Activated CD4-positive, alpha-beta T cell treated with anti-CD3 and anti-CD28 coated beads, Interleukin-2, amount 10 ng/mL, durations not matched to agents 24 days and 14 days (primary cell): ENCODE measurements around the gene COL23A1. TPM values are rescaled to one million over a fixed set of nuclear protein-coding genes. Genes with fewer than 3 reads are reported as not detected.

ENCODE experiments used
- DNase-seq: peaks from one replicate; pipeline ENCODE4 v3.0.0; 2022
- H3K27ac Mint-ChIP-seq: one replicate; pipeline ENCODE4 v1.8.0; 2022; ENCODE audit warnings: mild to moderate bottlenecking, mixed read lengths
- H3K27me3 Mint-ChIP-seq: one replicate; pipeline ENCODE4 v1.8.0; 2022; ENCODE audit warnings: mixed read lengths
- H3K36me3 Mint-ChIP-seq: one replicate; pipeline ENCODE4 v1.8.0; 2022; ENCODE audit warnings: low read depth, mild to moderate bottlenecking, mixed read lengths
- H3K4me1 Mint-ChIP-seq: one replicate; pipeline ENCODE4 v1.8.0; 2021; ENCODE audit warnings: mixed read lengths
- H3K4me3 Mint-ChIP-seq: one replicate; pipeline ENCODE4 v1.8.0; 2022; ENCODE audit warnings: mild to moderate bottlenecking, moderate library complexity, mixed read lengths
- H3K9me3 Mint-ChIP-seq: one replicate; pipeline ENCODE4 v1.8.0; 2021; ENCODE audit warnings: mixed read lengths
- intact Hi-C: fragments of 100-400 bp; cut with micrococcal nuclease; formaldehyde crosslinking; loops from one replicate; pipeline ENCODE4 v1.15.1; 2023
- total RNA-seq: library from RNA; stranded (reverse); gene quantifications from 2 replicates; pipeline ENCODE4 v1.2.3, GENCODE V29; 2022

COL23A1 gene
- total RNA-seq, 1 donor from 2014 or later, result 0.07 TPM

DNA sequence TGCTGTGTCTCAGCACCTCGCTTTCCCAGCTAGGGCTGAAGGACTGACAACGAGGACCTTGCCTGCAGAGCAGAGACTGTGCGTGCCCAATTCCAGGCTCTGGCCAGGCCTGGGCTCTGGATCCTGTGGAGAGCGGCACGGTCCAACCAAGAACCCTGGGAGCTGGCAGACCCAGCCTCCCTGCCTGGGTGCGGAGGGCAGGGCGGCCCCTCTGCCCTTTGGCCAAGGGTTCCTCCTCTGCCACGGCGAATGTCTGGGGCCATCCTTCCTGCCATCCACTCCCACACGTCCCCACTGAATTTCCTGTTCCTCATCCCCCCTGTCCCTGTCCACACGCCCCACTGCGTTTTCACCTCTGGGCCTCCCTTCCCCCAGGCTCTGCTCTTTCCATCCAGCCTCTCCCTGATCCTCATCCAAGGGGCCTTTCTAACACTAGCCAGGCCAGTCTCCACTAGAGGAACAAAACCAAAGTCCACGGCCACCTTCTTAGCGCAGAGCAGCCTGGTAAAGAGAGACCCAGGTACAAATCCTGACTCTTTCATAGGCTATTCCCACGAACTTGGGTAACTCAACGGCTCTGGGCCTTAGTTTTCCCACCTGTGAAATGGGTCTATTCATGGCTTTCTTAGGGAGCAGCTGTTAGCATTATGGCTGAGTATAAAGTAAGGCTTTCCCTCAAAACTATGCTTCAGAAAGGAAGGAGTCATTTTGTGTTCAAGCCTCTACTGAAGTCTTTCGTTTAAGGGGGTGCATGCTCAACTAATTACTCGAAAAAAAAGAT is 262.1 kb downstream of the COL23A1 start:
- intact Hi-C loops, result no loop called here
- Mint-ChIP-seq H3K27me3 (no peaks in the 10 kb centered on the region), H3K36me3 (no peaks in the 10 kb centered on the region), H3K4me3 (no peak overlapping the region), H3K27ac (no peak overlapping the region), H3K4me1 (peaks cover 4% of the 10 kb centered on the region), H3K9me3 (no peaks in the 10 kb centered on the region)
- no peak for DNase-seq

GRCh38 chr5:178327446-178327845 is 262.7 kb downstream of the COL23A1 start:
- DNase-seq, result no peak
- Mint-ChIP-seq H3K36me3 (no peaks in the 10 kb centered on the region), H3K4me1 (peaks cover 4% of the 10 kb centered on the region), H3K9me3 (no peaks in the 10 kb centered on the region), H3K4me3 (no peak overlapping the region), H3K27ac (no peak overlapping the region), H3K27me3 (no peaks in the 10 kb centered on the region)
- intact Hi-C loops, result no loop called here

GRCh38 chr5:178326374-178326715 is 263.8 kb downstream of the COL23A1 start:
- H3K9me3 Mint-ChIP-seq, result no peaks in the 10 kb centered on the region
- peaks cover 4% of the 10 kb centered on the region for H3K4me1 Mint-ChIP-seq
- H3K27ac Mint-ChIP-seq, result no peak overlapping the region
- intact Hi-C loops, result no loop called here
- no peak for DNase-seq
- H3K27me3 Mint-ChIP-seq, result no peaks in the 10 kb centered on the region
- H3K36me3 Mint-ChIP-seq, result no peaks in the 10 kb centered on the region
- H3K4me3 Mint-ChIP-seq, result no peak overlapping the region

GRCh38 chr5:178325679-178326373 is 264.4 kb downstream of the COL23A1 start:
- DNase-seq, result no peak
- no peaks in the 10 kb centered on the region for H3K9me3 Mint-ChIP-seq
- intact Hi-C loops, result no loop called here
- no peak overlapping the region for H3K4me3 Mint-ChIP-seq
- peaks cover 3% of the 10 kb centered on the region for H3K4me1 Mint-ChIP-seq
- H3K27me3 Mint-ChIP-seq, result no peaks in the 10 kb centered on the region
- no peak overlapping the region for H3K27ac Mint-ChIP-seq
- H3K36me3 Mint-ChIP-seq, result no peaks in the 10 kb centered on the region

DNA sequence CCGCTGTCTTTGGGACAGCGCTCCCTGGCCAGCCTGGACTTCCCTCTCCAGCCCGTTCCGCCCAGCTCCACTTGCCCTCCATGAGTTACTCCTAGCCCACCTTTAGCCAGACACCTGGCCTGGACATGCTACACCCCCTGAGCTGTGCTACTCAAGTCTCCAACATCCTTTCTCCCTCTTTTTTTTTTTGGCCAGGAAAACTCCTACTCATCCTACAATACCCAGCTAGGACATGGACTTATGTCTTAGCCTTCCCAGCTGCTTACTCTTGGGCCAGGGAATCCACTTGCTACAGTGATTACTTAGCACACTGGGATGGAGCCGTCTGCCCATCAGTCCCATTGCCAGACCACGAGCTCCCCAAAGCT is 264.9 kb downstream of the COL23A1 start:
- intact Hi-C loops, result no loop called here
- Mint-ChIP-seq H3K27ac (no peak overlapping the region), H3K4me1 (no peaks in the 10 kb centered on the region), H3K4me3 (no peak overlapping the region), H3K27me3 (no peaks in the 10 kb centered on the region), H3K9me3 (no peaks in the 10 kb centered on the region), H3K36me3 (no peaks in the 10 kb centered on the region)
- no peak for DNase-seq

DNA sequence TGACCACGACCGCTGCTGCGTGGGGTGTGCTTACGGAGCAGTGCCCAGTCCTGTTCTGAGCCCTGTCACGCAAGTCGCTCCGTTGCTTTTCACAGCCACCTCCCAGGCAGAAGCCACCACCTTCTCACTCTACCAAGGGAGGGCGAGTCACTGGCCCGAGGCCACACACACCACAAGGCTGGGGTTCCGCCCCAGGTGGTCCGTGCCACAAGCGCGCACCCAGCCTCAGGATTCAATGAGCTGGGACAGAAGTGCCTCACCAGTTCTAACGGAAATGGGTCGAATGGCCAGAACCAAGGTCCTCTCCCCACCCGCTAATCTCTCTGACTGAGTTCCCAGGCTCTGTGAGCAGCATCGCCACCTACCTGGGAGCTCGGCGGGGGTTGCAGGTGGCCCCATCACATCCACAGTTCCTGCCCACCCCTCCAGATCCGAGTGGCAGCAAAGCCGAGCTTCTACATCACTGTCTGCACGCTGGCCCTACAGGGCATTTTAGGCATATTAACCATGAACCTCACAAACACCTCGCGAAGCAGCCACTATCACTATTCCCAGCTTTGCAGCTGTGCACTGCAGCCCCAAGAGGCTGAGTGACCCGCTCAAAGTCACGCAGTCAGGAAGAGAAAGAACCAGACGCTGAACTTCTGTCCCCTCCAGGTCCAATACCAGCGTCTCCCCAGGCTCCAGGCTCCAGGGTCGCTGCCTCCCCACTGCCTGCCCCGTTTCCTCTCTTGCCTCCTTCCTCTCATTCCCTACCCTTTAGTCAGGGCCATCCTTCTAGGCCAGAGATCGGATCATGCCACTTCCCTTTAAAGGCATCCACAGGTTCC is 265.5 kb downstream of the COL23A1 start:
- intact Hi-C loops, result no loop called here
- Mint-ChIP-seq H3K4me1 (no peaks in the 10 kb centered on the region), H3K4me3 (no peak overlapping the region), H3K27me3 (no peaks in the 10 kb centered on the region), H3K27ac (no peak overlapping the region), H3K36me3 (no peaks in the 10 kb centered on the region), H3K9me3 (no peaks in the 10 kb centered on the region)
- DNase-seq, result no peak

DNA sequence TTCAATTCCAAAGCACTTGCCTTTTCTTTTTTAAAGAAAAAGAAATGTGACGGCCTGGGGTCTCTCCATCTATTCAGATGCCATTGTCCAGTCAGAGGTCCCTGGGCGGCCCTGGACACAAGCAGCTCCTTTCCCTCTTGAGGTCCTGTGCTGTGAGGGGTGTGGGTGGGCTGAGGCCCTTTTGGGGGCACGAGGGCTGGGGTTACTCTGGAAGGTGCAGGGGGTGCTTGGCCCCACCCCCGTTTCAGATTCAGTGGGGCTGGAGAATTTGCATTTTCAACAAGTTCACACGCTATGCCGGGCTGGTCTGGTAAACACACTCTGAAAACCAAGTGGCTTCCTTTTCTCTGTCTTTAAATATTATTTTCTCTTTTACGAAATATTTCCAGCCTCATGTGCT is 266.2 kb downstream of the COL23A1 start:
- H3K27ac Mint-ChIP-seq, result no peak overlapping the region
- no peaks in the 10 kb centered on the region for H3K9me3 Mint-ChIP-seq
- H3K4me1 Mint-ChIP-seq, result no peaks in the 10 kb centered on the region
- intact Hi-C loops, result no loop called here
- H3K36me3 Mint-ChIP-seq, result no peaks in the 10 kb centered on the region
- DNase-seq, result no peak
- H3K4me3 Mint-ChIP-seq, result no peak overlapping the region
- no peaks in the 10 kb centered on the region for H3K27me3 Mint-ChIP-seq

DNA sequence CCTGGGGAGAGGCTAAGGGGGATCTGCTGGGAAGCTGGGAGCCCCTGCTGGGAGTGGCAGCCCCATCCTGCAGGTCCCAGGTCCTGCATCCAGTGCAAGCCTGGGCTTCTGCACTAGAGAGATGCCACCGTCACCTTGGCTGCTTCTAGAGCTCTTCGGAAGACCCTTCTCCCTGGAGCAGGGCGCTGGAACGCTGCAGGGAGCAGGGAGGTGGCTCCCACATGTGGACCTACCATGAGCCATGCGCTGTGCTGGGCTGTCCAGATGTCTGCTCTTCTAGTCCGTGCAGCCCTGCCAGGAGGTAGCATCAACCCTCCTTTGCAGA is 266.7 kb downstream of the COL23A1 start:
- Mint-ChIP-seq H3K4me3 (no peak overlapping the region), H3K4me1 (no peaks in the 10 kb centered on the region), H3K27ac (no peak overlapping the region), H3K27me3 (no peaks in the 10 kb centered on the region), H3K9me3 (no peaks in the 10 kb centered on the region), H3K36me3 (no peaks in the 10 kb centered on the region)
- intact Hi-C loops, result no loop called here
- DNase-seq, result no peak

GRCh38 chr5:178322736-178323540 is 267.3 kb downstream of the COL23A1 start:
- Mint-ChIP-seq H3K9me3 (peaks cover under 1% of the 10 kb centered on the region), H3K27ac (no peak overlapping the region), H3K4me1 (no peaks in the 10 kb centered on the region), H3K4me3 (no peak overlapping the region), H3K36me3 (no peaks in the 10 kb centered on the region), H3K27me3 (no peaks in the 10 kb centered on the region)
- intact Hi-C loops, result no loop called here
- DNase-seq, result no peak

DNA sequence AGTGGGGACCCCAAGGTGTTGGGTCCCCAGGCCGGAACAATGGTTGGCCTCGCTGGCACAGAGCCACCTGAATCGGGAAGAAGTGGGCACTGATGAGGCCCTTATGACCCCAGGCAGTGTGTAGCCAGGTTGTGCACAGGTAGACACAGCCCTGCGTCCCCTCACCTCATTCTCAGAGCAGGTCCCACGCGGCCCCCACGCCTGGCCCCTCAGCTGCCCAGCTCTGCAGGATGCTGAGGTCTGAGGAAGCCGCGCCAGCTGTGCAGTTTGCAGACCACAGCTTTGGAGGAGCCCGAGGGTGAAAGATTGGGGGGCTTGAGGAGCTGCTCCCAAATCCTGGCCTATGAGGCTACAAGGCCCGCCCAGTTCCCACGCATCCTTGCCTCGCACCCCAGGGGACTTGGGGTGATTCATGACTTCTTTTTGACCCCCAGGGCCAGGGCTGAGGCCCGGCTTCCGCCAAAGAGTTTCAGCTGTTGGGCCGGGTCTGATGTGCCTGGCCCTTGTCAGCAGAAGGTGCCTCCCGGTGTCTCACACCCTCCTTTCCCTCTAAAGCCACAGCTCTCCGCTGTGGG is 269.8 kb downstream of the COL23A1 start:
- no peaks in the 10 kb centered on the region for H3K36me3 Mint-ChIP-seq
- H3K4me1 Mint-ChIP-seq, result no peaks in the 10 kb centered on the region
- intact Hi-C loops, result no loop called here
- peaks cover 7% of the 10 kb centered on the region for H3K9me3 Mint-ChIP-seq
- H3K27me3 Mint-ChIP-seq, result no peaks in the 10 kb centered on the region
- H3K4me3 Mint-ChIP-seq, result no peak overlapping the region
- H3K27ac Mint-ChIP-seq, result no peak overlapping the region
- DNase-seq, result no peak

DNA sequence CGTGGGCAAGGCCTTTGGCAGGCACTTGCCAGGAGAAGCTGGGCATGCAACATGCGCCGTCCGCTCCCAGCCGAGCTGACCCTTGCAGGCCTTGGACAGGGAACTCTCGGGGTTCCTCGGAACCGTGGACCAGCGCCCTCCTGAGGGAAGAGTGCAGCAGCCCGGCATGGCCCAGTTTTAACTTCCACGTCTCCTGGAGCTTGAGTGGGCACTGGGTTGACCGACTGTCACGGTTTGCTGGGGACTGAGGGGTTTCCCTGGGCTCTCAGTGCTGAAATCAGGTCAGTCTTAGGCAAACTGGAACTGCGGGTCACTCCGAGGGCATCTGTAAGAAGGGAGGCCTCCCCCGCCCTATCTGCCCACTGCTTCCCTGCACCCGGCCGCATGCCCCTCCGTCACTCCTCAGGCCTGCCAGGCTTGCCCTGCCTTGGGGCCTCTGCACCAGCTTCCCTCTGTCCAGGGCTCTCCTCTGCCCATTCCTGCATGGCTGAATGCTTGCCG is 270.6 kb downstream of the COL23A1 start:
- Mint-ChIP-seq H3K27ac (no peak overlapping the region), H3K9me3 (peaks cover 7% of the 10 kb centered on the region), H3K36me3 (no peaks in the 10 kb centered on the region), H3K4me1 (no peaks in the 10 kb centered on the region), H3K4me3 (no peak overlapping the region), H3K27me3 (no peaks in the 10 kb centered on the region)
- intact Hi-C loops, result no loop called here
- no peak for DNase-seq

DNA sequence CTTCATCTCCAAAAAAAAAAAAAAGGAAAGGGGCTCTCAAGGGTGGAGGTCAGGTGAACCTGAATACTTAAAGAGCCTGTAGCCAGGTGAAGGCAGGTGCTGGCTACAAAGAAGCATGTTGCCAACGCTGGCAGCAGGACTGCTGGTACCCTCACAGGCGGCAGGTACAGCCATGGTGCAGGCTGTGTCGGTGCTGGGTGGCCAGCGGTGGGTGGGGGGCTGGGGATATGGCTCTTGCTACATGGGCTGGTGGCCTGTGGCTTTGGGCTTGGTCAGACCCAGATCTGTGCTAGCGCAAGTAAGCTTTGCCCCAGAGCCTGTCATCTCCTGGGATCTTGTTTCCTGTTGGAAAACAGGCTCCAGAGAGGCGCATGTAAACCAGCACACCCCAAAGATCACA is 271.3 kb downstream of the COL23A1 start:
- Mint-ChIP-seq H3K36me3 (no peaks in the 10 kb centered on the region), H3K4me3 (no peak overlapping the region), H3K27me3 (no peaks in the 10 kb centered on the region), H3K27ac (no peak overlapping the region), H3K4me1 (no peaks in the 10 kb centered on the region), H3K9me3 (peaks cover 7% of the 10 kb centered on the region)
- DNase-seq, result no peak
- intact Hi-C loops, result no loop called here

GRCh38 chr5:178318382-178318781 is 271.8 kb downstream of the COL23A1 start:
- DNase-seq, result no peak
- Mint-ChIP-seq H3K36me3 (no peaks in the 10 kb centered on the region), H3K4me1 (no peaks in the 10 kb centered on the region), H3K4me3 (no peak overlapping the region), H3K9me3 (peaks cover 7% of the 10 kb centered on the region), H3K27me3 (no peaks in the 10 kb centered on the region), H3K27ac (no peak overlapping the region)
- intact Hi-C loops, result no loop called here
